Mesodermal cell (in vitro differentiated cells): ENCODE measurements around the gene BLTP1.

ENCODE experiments used
- H3K27ac ChIP-seq: 2 replicates; pipeline ENCODE4 v1.7.0; 2013; ENCODE audit warnings: mild to moderate bottlenecking, low read depth, low read length, moderate library complexity; ENCODE audit not compliant: severe bottlenecking
- H3K36me3 ChIP-seq: 2 replicates; pipeline ENCODE4 v1.7.1; 2013; ENCODE audit warnings: mild to moderate bottlenecking, low read length, moderate library complexity; ENCODE audit not compliant: control insufficient read depth, insufficient read depth
- H3K4me1 ChIP-seq: one replicate; pipeline ENCODE4 v1.7.1; 2013; ENCODE audit warnings: mild to moderate bottlenecking, low read length; ENCODE audit not compliant: insufficient read depth, control insufficient read depth, poor library complexity, severe bottlenecking
- H3K4me3 ChIP-seq: 2 replicates; pipeline ENCODE4 v1.7.0; 2013; ENCODE audit warnings: low read length, control low read depth, mild to moderate bottlenecking; ENCODE audit not compliant: insufficient read depth, poor library complexity, severe bottlenecking; ENCODE audit errors: extremely low read depth
- H3K9me3 ChIP-seq: 2 replicates; pipeline ENCODE4 v1.7.1; 2013; ENCODE audit warnings: mild to moderate bottlenecking, low read length, moderate library complexity; ENCODE audit not compliant: control insufficient read depth
- WGBS, 2 experiments: methylation state at CpG; one replicate each; pipeline ENCODE4 v1.1.5; 2013; ENCODE audit warnings: missing lambda C conversion rate in 2 of 2; ENCODE audit not compliant: insufficient coverage in 2 of 2; 5-methylcytosine and 5-hydroxymethylcytosine counted together

BLTP1 gene

DNA sequence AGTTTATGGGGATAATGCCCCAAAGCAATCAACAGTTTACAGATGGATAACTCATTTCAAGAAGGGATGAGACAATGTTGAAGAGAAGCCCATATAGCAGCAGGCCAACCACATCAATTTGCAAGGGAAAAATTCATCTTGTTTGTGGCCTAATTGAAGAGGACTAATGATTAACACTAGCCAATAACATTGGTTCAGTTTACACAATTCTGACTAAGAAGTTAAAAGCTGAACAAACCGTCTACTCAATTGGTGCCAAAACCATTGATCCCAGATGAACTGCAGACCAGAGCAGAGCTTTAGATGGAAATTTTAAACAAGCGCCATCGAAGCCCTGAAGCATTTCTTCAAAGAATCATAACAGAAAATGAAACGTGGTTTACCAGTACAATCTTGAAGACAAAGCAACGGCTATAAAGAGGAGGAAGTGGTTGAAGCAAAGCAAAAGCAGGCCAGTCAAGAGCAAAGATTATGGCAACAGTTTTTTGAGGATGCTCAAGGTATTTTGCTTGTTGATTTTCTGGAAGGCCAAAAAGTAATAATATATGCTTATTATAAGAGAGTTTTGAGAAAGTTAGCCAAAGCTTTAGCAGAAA, 20.5 kb upstream of the BLTP1 start:
- Histone ChIP-seq H3K9me3 (no peaks in the 10 kb centered on the region), H3K36me3 (no peaks in the 10 kb centered on the region), H3K4me1 (no peaks in the 10 kb centered on the region), H3K27ac (no peak overlapping the region), H3K4me3 (no peak overlapping the region)
- WGBS, 2 experiments, result 90 to 93% methylated on average over 3 to 5 of the region's 5 CpGs

DNA sequence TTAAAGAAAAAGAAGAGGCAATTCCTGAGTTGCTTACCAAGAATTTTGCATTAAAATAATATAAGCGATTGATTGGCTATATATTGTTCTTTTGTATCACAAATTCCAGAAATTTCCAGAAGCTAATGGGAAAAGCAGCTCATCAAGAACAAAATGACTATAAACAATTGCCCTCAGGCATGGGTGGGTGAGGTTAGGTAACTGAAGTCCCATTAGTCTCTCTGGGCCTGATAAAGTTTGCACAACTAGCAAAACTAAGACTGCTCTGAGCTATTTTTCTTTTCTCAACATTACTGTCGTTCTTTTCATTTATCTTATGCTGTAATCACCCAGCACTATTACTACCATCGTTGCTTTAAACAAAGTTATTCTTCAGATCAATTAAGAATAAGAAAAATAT, 19.2 kb upstream of the BLTP1 start:
- H3K4me3 ChIP-seq, result no peak overlapping the region
- no peaks in the 10 kb centered on the region for H3K9me3 ChIP-seq
- H3K36me3 ChIP-seq, result no peaks in the 10 kb centered on the region
- WGBS, 2 experiments, result 86 to 100% methylated on average over 1 to 2 of the region's 3 CpGs
- H3K4me1 ChIP-seq, result no peaks in the 10 kb centered on the region
- no peak overlapping the region for H3K27ac ChIP-seq

DNA sequence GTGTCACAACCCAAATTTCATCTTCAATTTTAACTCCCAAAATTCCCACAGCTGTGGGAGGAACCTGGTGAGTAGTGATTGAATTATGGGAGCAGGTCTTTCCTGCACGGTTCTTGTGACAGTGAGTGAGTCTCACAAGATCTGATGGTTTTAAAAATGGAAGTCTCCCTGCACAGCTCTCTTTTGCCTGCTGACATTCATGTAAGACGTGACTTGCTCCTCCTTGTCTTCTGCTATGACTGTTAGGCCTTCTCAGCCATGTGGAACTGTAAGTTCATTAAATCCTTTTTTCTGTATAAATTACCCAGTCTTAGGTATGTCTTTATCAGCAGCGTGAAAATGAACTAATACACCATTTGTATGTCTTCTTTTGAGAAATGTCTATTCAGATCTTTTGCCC, 13.0 kb upstream of the BLTP1 start:
- no peak overlapping the region for H3K27ac ChIP-seq
- no peak overlapping the region for H3K4me3 ChIP-seq
- no peaks in the 10 kb centered on the region for H3K36me3 ChIP-seq
- H3K4me1 ChIP-seq, result no peaks in the 10 kb centered on the region
- no peaks in the 10 kb centered on the region for H3K9me3 ChIP-seq
- WGBS, 2 experiments, result 84 to 91% methylated on average over 2 of the region's 3 CpGs

DNA sequence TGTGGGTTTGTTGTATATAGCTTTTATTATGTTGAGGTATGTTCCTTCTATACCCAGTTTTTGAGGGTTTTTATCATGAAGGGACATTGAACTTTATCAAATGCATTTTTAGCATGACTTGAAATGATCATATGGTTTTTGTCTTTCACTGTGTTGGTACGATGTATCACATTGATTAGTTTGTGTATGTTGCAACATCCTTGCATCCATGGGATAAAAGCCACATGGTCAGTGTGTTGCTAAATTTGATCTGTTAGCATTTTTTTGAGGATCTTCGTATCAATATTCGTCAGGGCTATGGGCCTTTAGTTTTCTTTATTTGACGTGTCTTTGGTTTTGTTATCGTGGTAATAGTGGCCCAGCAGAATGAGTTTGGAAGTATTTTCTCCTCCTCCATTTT, 11.3 kb upstream of the BLTP1 start:
- WGBS, 2 experiments, result 90 to 95% methylated on average over 1 to 3 of the region's 5 CpGs
- H3K4me3 ChIP-seq, result no peak overlapping the region

DNA sequence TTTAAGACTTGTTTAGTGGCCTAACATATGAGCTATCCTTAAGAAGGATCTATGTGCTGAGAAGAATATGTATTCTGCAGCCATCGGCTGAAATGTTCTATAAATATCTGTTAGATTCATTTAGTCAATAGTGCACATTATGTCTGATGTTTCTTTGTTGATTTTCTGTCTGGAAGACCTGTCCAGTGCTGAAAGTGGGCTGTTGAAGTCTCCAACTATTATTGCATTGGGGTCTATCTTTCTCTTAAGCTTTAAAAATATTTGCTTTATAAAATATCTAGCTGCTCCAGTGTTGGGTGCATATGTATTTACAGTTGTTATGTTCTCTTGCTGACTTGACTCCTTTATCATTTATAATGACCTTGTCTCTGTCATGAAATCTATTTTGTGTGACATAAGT, 9.4 kb upstream of the BLTP1 start:
- Histone ChIP-seq H3K4me1 (no peaks in the 10 kb centered on the region), H3K9me3 (no peaks in the 10 kb centered on the region), H3K27ac (no peak overlapping the region), H3K36me3 (no peaks in the 10 kb centered on the region), H3K4me3 (no peak overlapping the region)
- 100% methylated on average over 1 of the region's 1 CpG; no CpG with 5 or more reads in 1 of the 2 experiments for WGBS, 2 experiments

More for the DNA sequence above, 11.3 kb upstream of the BLTP1 start:
- H3K27ac ChIP-seq, result no peak overlapping the region
- no peaks in the 10 kb centered on the region for H3K36me3 ChIP-seq
- H3K4me1 ChIP-seq, result no peaks in the 10 kb centered on the region
- H3K9me3 ChIP-seq, result no peaks in the 10 kb centered on the region

DNA sequence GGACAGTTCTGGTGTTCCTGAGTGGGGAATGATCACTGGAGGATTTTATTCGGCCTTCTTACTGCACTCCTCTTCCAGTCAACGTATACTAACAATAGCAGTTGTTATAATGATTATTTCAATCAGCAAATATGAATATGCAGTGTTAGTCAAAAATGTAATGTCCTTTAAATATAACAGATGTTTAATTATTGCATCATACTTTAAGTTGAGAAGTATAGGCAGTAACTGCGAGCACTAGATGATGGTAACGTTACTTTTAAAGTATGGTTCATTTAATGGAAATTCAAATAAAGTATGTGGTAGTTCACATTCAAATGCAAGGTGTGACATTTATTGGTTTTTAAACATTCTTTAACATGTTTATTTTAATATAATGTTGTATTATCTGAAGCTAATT, 5.5 kb upstream of the BLTP1 start:
- H3K4me1 ChIP-seq, result no peaks in the 10 kb centered on the region
- no peak overlapping the region for H3K4me3 ChIP-seq
- no peaks in the 10 kb centered on the region for H3K9me3 ChIP-seq
- no CpG with 5 or more reads among the region's 4 CpGs for WGBS, 2 experiments
- no peak overlapping the region for H3K27ac ChIP-seq
- no peaks in the 10 kb centered on the region for H3K36me3 ChIP-seq

DNA sequence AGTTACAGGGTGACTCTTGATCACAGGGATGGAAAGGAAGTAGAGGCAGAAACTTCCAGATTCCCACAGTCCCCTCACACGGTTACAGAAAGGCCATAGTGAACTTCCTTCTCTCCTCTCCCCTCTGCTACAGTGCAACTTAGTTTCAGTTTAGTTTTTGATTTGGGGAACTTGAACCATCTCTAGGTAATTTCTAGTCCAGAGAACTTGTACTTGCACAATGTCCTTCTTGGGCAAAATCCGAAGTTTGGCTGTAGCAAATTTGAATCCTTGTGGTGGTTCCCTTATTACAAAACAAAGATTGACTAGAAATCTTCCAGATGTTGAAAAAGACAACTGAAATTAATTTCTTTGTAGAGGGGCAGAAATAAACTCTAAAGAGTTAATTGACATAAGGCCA, 1.2 kb upstream of the BLTP1 start:
- Histone ChIP-seq H3K4me1 (no peaks in the 10 kb centered on the region), H3K9me3 (no peaks in the 10 kb centered on the region), H3K27ac (no peak overlapping the region), H3K36me3 (peaks cover 19% of the 10 kb centered on the region), H3K4me3 (no peak overlapping the region)
- WGBS, 2 experiments, result 100% methylated on average over 1 of the region's 2 CpGs; no CpG with 5 or more reads in 1 of the 2 experiments

DNA sequence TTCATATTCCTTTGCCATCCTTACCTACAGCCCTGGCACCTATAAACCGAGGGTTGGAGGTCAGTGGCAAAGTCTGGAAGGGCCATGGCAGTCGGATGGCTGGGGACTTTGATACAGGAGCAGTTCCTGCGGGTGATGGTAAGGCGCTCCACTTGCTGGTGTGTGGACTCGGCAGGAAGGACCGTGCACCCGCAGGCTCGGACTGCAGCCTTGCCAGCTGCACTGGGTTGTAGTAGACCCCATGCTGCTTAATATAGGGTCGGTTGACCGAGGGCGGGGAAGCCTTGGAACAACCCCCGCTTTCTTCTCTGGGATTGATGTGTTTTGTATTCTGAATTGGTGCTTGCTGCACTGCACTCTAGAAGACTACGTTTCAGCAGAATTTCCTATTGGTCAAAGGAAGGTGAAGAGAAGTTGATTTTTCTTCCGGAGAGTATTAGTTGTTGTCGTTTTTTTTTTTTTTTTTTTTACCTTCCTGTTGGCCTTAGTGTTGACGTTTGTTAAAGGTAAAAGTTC, 638 bp downstream of the BLTP1 start:
- H3K4me3 ChIP-seq, result peak overlapping the region; percentile 85
- no peaks in the 10 kb centered on the region for H3K4me1 ChIP-seq
- WGBS, 2 experiments, result 2 to 3% methylated on average over 8 to 11 of the region's 16 CpGs
- peaks cover 35% of the 10 kb centered on the region for H3K36me3 ChIP-seq
- H3K27ac ChIP-seq, result peak overlapping the region; percentile 58
- H3K9me3 ChIP-seq, result no peaks in the 10 kb centered on the region

DNA sequence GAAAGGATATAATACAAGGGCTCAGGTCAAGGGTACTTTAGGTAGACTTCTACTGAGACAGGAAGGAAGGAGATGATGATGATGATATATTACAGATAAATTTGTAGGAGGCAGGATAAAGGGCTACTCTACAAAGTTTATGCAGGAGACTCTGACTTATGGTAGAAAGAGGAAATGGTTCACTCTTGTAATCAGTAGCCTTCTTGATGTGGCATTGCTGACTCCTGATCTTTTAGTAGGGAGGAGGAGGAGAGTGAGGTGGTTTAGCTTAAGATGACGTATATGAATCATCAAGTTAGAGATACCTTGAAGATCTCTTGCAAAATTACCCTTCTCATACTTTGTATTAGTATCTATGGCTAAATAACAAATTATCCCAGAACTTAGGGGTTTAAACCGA, 4.7 kb downstream of the BLTP1 start:
- Histone ChIP-seq H3K27ac (no peak overlapping the region), H3K36me3 (peaks cover 42% of the 10 kb centered on the region), H3K4me1 (no peaks in the 10 kb centered on the region), H3K4me3 (no peak overlapping the region), H3K9me3 (no peaks in the 10 kb centered on the region)
- no CpG with 5 or more reads among the region's 2 CpGs for WGBS, 2 experiments

DNA sequence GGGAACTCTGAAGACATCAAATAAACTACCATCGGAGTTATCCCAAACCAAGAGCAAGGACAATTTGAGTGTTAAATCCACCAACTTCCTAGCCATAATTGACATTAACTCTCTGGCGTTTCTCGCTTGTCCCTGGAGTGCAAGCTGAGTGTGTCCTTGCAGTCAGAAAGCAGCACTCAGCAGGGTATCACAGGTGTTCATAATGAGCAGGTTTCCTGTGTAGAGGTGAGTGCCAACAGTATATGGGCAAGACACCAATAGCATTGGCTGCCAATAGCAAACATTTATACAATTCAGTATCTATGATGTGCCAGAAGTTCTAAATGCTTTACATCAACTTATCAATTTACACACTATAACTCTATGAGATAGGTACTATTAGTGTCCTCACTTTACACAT, 11.2 kb downstream of the BLTP1 start:
- Histone ChIP-seq H3K9me3 (no peaks in the 10 kb centered on the region), H3K27ac (no peak overlapping the region), H3K4me3 (no peak overlapping the region), H3K4me1 (no peaks in the 10 kb centered on the region), H3K36me3 (peaks cover 10% of the 10 kb centered on the region)
- 87 to 93% methylated on average over 3 of the region's 3 CpGs for WGBS, 2 experiments

DNA sequence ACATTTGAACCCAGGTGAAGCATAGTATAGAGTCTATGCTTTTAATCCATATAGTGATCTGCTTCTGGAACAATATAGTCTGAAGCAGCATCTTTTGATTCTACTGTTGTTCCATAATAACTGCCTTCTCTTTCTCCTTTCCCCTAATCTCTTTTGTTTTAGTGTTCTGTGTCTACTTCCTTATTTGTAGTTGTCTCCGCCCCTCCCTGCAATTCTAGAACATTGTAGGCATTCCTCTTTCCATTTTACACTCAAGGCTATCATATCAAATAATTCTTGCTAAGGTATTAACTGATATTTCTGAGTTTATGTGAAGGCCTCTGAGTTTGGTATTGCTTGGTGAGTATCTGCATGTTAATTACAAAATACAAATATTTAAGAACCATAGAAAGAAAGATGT, 11.6 kb downstream of the BLTP1 start:
- H3K27ac ChIP-seq, result no peak overlapping the region
- H3K4me1 ChIP-seq, result no peaks in the 10 kb centered on the region
- H3K36me3 ChIP-seq, result peaks cover 10% of the 10 kb centered on the region
- no peaks in the 10 kb centered on the region for H3K9me3 ChIP-seq
- WGBS, 2 experiments, result no CpG with 5 or more reads among the region's 1 CpG
- no peak overlapping the region for H3K4me3 ChIP-seq
